Skin of body (tissue), 2 donors: ENCODE measurements around the gene CDH4. TPM values are rescaled to one million over a fixed set of nuclear protein-coding genes. Genes with fewer than 3 reads are reported as not detected.

ENCODE experiments used
- DNase-seq: peaks from one replicate; lab custom pipeline; 2025; lab: John Stamatoyannopoulos, UW
- total RNA-seq: library from RNA; depleted of rRNA; stranded (reverse); fragments of >200 nt; gene quantifications from one replicate; pipeline ENCODE4 v1.2.3, GENCODE V29; 2014

The CDH4 gene
- total RNA-seq, 1 donor from 2014 or later, result 0.10 TPM

DNA sequence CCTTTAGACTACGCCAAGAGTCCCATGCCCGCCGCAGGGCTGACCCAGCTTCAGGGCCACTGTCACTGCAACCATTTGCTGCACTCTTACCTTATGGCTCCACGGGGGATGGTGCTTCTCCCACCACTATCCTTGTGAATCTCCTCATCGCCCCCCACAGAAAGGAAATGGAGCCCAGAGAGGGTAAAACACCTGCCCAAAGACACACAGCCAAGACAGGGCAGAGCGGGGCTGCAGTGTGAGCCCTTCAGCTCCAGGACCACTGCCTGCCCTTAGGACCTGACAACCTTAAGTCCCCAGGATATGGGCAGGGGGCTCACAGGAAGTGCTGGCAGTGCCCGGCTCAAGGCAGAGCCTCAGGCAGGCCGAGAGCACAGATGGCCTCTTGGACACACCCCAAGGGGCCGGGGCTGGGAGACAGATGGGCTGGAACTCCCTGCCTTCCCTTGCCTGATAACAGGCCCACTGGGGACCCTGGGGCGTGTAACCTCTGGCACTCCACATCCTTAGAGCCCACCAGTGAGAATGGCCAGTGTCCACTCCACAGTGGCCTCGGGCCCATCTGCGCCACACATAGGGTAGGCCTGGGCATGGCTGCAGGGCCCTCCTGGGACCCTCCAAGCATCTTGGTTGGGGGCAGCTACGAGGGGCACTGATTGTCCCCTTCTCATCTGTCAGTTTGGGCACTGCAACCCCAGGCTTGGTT, 548.5 kb downstream of the CDH4 start:
- no peak for DNase-seq

DNA sequence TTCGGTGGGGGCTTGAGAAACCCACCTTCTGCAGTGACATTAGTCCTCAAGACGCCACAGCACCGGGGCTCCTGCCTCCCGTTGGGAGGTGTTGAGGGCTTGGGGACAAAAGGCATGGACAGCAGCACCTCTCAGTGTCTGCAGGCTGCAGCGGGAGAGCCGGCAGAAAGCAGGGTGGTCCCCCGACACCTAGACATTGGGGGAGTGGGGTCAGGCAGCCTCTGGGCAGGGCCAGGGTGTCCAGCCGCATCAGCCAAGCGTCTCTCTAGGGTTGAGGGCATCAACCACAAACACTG, 549.0 kb downstream of the CDH4 start:
- DNase-seq, result no peak

DNA sequence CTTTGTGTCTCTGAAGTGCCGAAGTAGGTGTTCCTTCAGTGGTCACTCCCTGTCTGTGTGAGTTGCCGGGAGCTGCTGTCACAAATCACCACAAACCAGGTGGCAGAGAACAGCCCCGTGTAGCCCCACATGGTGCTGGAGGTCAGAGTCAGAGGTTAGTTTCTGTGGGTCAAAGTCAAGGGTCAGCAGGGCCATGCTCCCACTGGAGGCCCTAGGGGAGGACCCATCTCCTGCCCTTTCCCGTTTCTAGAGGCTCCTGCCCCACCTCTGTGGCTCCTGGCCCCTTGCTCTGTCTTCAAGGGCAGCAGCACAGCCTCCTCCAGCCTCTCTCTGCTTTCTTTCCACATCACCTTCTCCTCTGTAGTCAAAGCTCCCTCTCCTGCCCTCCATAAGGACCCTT, 549.4 kb downstream of the CDH4 start:
- no peak for DNase-seq

DNA sequence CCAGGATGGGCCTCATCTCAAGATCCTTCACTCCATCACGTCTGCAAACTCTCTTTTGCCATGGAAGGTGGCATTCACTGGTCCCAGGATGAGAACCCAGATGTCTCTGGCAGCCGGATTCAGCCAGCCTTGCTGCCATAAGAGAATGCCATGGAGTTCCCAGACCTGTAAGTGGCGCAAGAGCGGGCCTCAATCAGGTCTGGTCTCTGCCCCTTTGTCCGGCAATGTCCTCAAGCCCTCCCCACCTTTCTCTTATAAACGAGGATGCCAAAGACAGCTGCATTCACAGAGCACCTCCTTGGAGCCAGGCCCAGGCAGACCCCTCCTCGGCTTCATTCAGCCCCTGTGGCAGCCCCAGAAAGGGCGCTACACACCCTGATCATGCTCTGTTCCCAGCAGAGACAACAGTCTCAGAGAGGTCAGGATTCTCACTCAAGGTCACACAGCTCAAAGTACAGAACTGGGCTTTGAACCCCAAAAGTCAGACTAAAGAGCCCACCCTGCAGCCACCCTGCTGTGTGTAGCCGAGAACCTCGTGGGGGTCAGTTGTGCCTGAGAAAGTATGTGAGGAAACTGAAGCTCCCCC, 549.9 kb downstream of the CDH4 start:
- no peak for DNase-seq

DNA sequence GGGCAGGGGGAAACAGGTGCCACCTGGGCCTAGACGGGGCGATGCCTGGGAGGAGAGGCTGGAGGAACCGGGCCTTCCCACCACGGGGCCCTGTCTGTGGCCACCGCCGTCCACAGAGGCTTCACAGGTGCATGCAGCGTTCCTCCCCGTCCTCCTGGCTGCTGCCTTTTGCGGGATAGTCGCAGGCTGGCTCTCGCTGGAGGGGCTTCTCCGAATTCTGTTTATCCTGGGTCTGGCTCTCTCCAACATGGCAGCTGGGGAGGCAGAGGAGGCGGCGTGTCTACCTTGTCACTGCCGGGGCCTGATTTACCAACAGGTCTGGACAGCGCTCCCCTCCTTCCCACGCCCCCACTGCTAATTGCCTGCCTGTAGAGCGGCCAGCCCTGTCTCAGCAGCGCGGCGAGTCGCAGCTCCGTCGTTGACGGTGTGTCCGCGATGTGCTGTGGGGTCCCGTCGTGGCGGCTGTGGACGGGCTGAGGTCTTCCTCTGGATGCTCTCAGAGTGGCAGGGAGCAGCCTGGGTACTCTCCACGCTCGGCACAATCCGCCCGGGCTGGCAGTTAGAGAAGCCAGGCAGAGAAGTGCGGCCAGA, 550.8 kb downstream of the CDH4 start:
- DNase-seq, result no peak

DNA sequence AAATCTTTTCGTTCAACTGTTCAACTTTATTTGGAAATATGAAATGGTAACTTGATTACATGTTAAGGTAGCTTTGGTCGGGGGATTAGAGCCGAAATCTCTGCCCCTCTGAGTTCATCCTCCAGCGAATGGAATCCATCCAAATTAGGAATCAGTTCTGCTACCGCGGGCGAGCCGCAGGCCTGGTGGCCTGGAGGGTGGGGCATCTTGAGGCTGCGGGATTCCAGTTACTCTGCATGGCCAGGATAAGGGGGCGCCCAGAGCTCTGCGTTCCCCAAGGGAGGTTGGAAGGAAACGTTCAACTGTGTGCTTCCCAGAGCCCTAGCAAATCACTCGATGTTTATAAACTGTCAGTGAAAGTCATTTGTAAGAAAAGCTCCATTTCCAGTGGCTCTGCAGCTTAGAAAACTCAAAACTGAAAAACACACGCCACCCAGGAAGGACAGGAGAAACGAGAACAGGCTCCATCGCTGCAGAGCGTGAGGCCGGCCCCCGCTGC, 551.4 kb downstream of the CDH4 start:
- DNase-seq, result no peak

DNA sequence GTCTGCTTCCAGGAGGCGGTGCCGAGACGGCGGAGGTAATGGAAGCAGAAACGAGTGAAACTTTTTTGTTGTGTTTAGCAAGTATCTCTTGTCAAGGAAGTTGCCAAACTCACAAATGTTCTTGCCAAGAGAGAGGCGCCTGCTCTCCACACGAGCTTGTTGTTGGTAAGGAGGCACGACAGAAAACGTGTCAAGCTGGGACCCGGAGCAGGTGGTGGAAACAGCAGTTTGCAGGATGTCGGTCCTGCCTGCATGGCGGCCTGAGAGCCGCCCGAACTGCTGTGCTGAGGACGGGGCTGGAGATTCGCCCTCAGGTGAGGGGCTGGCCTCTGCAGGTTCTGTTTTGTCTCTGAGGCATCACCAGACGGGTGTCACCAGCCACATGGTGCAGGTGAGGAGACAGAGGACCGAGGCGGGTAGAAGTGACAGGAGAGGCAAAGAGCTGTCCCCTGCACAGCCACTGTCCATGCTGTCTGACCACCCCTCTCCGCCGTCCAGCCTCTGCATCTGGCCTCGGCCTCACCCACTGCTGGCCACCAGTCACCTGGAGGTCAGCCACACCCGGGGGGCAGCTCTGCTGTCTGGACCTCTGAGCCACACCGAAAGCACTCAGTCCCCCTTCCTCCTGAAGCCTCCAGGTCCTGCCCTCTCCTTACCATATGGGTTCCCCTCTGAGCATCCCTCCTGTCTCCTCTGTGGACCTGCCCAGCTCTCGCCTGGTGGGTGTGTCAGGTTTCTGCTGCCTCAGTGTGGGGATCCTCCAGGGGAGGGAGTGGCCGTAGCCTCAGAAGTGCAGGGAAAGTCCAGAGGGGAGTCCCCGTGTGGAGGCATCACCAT, 552.1 kb downstream of the CDH4 start:
- no peak for DNase-seq

DNA sequence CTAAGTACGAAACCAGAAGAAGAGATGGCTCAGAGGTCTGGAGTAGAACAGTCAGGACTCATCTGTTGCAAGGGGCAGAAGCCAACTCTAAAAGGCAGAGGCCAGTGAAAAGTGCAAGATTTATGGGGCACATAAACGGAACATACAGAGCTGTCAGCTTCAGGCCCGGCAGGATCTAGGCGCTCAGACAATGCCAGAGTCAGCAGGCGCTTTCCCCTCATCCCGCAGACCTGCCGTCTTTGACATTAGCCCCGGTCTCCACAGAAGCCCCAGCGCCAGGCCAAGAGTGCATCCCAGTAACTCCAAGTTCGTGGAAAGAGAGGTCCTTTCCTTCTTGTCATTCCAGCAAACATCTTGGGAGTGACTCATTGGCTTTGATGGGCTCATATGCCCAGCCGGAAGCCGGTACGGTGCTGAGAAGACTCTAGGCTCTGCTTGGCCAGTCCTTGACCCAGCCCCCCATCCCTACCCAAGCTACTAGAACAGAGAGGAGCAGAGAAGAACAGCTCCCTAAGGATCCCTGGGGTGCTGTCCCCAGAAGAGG, 552.8 kb downstream of the CDH4 start:
- no peak for DNase-seq

DNA sequence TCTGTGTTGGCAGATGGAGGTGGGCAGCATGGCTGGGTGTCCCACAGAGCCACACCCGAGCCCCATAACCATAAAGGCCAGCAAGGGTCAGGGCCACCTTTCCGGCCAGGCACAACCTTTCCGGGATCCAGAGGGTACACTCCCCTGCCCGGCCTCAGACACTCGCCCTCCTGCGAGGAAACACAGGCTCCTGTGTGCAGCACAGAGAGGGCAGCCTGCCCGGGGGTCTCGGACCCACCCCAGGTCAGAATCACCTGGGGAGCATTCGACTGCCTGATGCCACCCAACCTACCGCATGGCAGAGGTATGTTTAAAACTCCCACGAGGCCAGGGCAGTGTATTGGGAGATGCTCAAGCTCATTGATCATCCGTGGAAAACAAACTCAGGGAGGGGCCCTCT, 553.3 kb downstream of the CDH4 start:
- no peak for DNase-seq

DNA sequence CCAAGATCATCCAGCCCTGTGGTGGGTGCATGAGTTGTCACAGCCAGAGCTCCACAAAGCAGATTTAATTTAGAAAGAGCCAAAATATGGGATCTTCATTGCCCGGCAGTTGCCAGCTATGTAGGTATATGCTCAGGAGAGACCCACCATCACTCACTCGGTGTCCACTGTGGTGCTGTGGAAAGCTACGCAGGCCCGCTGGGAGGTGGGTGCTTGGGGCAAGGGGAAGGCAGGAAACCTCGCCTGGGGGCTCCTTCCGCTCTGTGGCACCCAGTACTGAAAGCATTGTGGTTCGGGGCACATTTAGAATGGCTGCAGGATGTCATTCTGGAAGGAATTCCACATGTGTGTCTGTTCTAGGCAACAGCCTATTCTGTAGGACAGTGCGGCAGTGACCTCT, 553.7 kb downstream of the CDH4 start:
- DNase-seq, result no peak

DNA sequence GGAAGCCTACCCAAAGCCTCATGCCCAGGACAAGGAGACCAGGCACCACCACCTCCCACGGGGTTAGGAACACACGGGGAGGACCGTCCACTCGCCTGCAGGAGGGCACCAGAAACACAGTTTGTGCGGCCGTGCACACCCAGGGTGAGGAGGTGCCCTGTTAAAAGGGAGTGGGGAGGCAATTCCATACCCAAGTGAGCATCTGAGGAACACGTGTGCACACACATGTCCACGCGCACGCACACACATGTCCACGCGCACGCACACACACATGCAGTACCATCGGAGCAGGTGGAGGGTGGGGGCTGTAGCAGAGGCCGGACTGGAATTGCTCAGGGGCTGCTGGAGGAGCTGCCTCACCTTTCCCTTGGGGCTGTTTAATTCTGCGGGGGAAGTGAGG, 554.3 kb downstream of the CDH4 start:
- DNase-seq, result no peak

DNA sequence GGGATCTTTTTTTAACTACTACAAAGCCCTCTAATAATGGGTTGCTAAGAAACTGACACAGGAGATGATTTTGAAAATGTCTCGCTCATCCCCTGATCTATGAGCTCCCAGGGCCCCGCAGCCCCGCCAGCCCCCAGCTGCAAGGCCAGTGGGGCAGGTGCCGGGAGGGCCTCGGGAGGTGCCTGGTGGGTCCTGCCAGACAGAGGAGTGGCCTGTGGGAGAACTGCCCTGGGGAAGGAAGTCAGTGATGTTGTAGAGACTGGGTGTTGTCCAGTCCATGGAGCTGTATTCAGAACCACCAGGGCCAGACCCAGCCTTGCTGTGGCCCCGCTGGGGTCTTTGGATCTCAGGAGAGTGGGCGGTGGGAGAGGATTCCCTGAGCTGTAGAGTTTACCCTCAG, 554.9 kb downstream of the CDH4 start:
- no peak for DNase-seq

DNA sequence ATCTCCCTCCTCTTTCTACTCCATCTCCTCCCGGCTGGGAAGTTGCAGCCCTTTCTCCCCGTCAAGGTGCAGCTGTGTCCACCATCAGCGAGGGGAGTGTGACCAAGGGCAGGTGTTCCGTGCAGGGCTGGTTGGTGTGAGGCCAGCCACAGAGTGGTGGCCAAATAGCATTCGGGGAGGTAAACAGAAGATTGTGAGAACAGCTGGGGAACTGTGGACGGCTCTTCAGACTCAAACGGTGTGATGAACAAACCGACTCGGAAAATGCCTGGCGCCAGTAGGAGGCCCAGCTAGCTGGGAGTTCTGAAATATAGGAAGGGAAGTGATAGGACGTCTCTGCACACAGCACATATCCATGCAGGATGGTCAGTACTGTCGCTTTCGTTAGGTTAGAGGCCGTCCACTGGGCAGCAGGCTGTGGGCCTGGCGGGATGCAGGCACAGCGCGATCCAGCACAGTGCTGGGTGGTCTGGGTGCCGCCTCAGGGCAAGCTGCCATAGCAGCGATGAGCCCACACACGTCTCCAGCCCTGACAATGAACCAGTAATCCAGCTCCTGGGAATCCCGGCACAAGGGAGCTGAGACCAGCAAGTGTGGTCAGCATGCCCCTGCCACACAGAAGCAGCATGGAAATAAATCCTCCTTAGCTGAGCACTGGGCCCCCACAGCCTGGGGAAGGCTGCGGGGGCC, 555.6 kb downstream of the CDH4 start:
- DNase-seq, result no peak

DNA sequence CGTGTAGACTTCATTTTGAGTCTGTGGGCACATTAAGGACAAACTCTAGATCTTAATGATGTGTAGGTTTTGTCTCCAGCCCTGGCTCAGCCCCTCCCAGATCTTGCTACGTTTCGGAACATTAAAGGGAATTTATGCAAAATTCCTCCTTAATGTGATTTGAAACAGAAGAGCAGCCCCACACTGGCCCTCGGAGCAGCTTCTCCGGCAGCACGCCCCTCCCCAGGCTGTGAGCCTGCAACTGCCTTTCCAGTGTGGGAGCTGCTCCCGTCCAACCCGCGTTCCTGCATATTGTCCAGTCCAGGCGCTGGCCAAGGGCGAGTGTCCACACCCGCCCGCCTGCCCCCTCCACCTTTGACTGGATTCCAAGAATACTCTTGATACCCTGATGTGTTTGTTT, 556.4 kb downstream of the CDH4 start:
- DNase-seq, result no peak

DNA sequence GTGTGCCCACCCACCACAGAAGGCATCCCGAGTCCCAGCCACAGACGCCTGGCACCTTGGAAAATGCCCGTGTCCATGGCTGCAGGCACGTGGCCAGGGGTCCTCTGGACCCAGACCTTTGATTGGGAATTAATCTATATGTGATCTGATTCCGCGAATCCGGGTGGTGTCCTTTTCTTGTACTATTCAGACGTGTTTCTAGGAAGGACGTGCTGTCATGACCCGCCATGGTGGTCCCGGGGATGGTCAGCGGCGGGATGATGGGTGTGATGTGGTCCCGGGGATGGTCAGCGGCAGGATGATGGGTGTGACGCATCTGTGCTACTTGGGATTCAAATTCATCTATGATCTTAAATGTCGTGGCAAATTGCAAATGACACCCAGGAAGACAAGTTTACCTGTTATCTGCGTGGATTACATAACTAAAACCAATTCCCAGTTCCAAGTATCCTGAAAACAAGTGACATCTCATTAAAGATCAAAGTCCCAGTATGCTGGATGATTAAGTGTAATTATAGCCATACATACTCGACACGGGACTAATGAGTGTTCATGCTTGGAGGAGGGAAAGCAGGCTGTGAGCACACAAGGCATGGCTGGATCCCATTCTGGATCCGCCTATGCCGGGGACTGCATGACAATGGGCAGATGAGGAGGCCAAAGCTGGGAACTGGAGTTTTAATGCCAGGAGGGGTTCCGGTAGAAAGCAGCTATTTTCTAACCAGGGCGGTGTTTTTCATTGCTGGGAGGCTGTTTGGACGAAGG, 557.1 kb downstream of the CDH4 start:
- no peak for DNase-seq

DNA sequence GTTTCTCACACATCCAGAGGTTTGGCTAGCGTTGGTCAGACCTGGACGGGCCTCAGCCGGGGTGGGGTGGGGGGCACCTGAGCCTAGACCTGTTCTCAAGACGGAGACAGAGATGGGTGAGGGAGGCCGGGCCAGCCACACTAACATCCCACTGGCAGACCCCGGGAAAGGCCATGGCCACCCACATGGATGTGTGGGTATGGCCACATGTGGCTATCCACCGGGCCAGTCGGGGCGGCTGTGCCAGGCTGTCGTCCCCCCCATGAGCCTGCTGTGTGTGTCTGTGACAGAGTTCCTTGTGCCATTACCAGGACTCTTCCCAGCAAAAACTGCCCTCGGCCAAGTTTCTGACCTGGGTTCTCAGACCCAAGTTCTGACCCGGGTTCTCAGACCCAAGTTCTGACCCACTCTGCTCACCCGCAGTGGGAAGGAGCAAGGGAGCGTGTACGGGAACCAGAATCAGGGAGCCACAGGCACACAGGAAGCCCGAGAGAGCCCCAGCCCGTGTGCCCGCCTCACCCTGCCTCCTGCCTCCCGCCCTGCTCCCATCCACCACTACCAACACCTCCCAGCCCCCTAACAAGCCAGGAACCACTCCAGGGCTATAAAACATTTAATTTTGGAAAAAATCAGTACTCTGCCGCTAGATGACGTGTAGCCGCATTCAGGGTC, 558.1 kb downstream of the CDH4 start:
- no peak for DNase-seq

DNA sequence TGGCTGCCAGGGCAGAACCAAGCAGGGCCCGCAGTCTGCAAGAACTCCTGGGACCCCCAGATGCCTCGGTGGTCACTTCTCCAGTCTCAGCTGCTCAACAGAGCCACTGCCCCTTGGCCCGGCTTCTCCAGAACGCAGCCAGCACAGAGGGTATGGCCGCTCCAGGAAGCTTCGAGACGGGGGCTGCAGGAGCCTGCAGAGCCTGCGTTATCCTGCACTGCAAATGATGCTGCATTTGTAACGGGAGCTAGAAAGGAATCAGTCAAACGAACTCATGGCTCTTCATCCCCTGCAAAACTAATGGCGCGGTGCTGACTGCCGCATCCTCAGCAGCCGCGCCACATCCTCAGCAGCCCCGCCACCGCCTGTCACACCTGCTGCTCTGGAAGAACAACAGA, 558.7 kb downstream of the CDH4 start:
- DNase-seq, result no peak

DNA sequence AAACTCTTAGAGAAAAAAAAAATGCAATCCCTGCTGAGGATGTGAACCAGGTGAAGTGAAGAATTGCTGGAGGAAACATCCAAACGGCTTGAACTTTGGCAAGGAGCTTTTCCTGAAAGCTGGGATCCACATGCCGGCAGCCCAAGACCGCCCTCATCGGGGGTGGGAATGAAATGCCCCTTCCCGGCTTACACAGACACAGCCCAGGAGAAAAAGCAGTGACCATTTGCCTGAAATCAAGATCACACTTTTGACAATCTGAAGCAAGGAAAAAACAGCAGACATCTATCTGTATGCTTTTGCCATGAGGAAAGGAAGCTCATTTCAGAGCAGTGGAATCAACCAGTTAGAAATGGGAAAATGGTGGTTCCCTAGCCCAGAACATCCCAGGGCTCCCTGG, 559.1 kb downstream of the CDH4 start:
- no peak for DNase-seq

DNA sequence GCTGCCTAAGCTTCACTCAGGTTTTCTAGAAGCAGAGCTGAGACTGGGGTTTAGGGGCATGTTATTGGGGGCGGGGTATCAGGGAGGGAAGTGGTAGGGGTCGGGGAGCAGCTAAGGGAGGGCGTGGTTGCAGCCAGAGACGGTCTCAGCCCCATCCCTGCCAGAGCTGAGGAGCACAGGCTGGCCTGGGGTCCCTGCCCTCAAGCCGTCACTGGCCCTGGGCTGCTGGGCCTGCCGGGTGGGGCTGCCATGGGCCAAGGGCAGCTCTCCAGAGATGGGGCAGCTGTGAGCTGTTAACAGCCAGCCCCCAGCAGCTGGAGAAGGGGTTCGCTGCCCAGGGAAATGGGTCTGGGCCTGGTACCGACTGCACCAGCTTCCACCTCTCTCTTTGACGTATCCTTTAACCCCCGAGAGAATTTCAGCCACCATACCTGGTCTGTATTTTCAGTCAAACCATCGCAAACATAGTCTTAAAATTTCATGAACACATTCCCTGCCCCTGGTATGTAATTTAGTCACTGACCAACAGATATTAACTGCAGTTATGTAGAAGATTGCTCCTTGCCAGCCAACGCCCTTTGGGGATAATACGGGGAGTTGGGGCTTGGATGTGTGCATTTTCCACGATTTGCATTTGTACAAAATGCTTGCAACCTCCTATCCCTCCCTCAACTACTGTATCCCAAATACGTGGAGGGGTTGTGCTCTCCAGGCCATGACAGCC, 560.2 kb downstream of the CDH4 start:
- no peak for DNase-seq
